GM18907 (cell line): ENCODE measurements around the gene NRCAM.

Source experiments
- ATAC-seq: cut with Tn5 transposase; IDR thresholded peaks from one replicate; pipeline ENCODE4 v1.9.1; 2021; ENCODE audit warnings: mild to moderate bottlenecking, moderate library complexity; ENCODE audit not compliant: unreplicated experiment

The NRCAM gene

GRCh38 chr7:108460964-108461363 lies 4.7 kb upstream of the NRCAM start:
- ATAC-seq: no peak

GRCh38 chr7:108459922-108460551 lies 3.8 kb upstream of the NRCAM start:
- ATAC-seq: no peak

- ATAC-seq: no peak
Observed at GRCh38 chr7:108457871-108458270, 1.6 kb upstream of the NRCAM start.

- ATAC-seq: no peak
Observed at GRCh38 chr7:108456845-108457540, 757 bp upstream of the NRCAM start.

GRCh38 chr7:108455551-108455997 lies 662 bp downstream of the NRCAM start:
- ATAC-seq: peak; percentile 32

GRCh38 chr7:108454674-108455550 lies 1.3 kb downstream of the NRCAM start:
- no peak for ATAC-seq

GRCh38 chr7:108454317-108454673 lies 1.9 kb downstream of the NRCAM start:
- ATAC-seq: no peak

GRCh38 chr7:108453320-108453719 lies 2.9 kb downstream of the NRCAM start:
- ATAC-seq: no peak

- peak; percentile 53 for ATAC-seq
Observed at GRCh38 chr7:108452707-108453106, 3.5 kb downstream of the NRCAM start.

GRCh38 chr7:108451296-108451848 lies 4.9 kb downstream of the NRCAM start:
- ATAC-seq: no peak

- no peak for ATAC-seq
Observed at GRCh38 chr7:108450160-108450559, 6.1 kb downstream of the NRCAM start.

GRCh38 chr7:108449521-108449920 lies 6.7 kb downstream of the NRCAM start:
- ATAC-seq: no peak

GRCh38 chr7:108448584-108449505 lies 7.4 kb downstream of the NRCAM start:
- no peak for ATAC-seq

- no peak for ATAC-seq
Observed at GRCh38 chr7:108442039-108442568, 14.1 kb downstream of the NRCAM start.

- ATAC-seq: no peak
Observed at GRCh38 chr7:108441392-108441955, 14.8 kb downstream of the NRCAM start.

- no peak for ATAC-seq
Observed at GRCh38 chr7:108440613-108441012, 15.6 kb downstream of the NRCAM start.

GRCh38 chr7:108436906-108437305 lies 19.3 kb downstream of the NRCAM start:
- no peak for ATAC-seq

GRCh38 chr7:108434010-108434409 lies 22.2 kb downstream of the NRCAM start:
- ATAC-seq: no peak

GRCh38 chr7:108431099-108431498 lies 25.1 kb downstream of the NRCAM start:
- ATAC-seq: no peak

- ATAC-seq: no peak
Observed at GRCh38 chr7:108430664-108431063, 25.6 kb downstream of the NRCAM start.
